Epithelial cell of esophagus (primary cell): ENCODE results near the gene SMYD5.

Experiments used
- DNase-seq: peaks from one replicate; pipeline ENCODE4 v3.0.0; 2010; ENCODE audit warnings: low read depth
- H3K4me3 ChIP-seq: 2 replicates; pipeline ENCODE4 v1.5.1; 2011; ENCODE audit warnings: mild to moderate bottlenecking, low read length, control low read depth
- CTCF ChIP-seq: IDR thresholded peaks from 2 replicates; pipeline ENCODE4 v1.5.1; 2011; ENCODE audit warnings: low read depth, mild to moderate bottlenecking, low read length, control low read depth, inconsistent platforms; ENCODE audit not compliant: insufficient read depth; ENCODE audit errors: missing control alignments

SMYD5 gene

GRCh38 chr2:73175663-73176204 lies 38.3 kb upstream of the SMYD5 start:
- peak; percentile 46 for DNase-seq
- no peak for TF ChIP-seq CTCF
- peak overlapping the region; percentile 25 for H3K4me3 ChIP-seq

GRCh38 chr2:73176205-73176880 lies 37.7 kb upstream of the SMYD5 start:
- no peak for DNase-seq
- H3K4me3 ChIP-seq = peak overlapping the region; percentile 25
- no peak for TF ChIP-seq CTCF

- H3K4me3 ChIP-seq = peak overlapping the region; percentile 61
- peak; percentile 77 for DNase-seq
- TF ChIP-seq CTCF = peak; percentile 70
These were observed 37.0 kb upstream of the SMYD5 start for GRCh38 chr2:73176881-73177644.

- peak overlapping the region; percentile 61 for H3K4me3 ChIP-seq
- no peak for TF ChIP-seq CTCF
- DNase-seq = no peak
These were observed 36.3 kb upstream of the SMYD5 start for GRCh38 chr2:73177645-73178255.

- TF ChIP-seq CTCF = no peak
- H3K4me3 ChIP-seq = no peak overlapping the region
- no peak for DNase-seq
These were observed 28.1 kb upstream of the SMYD5 start for GRCh38 chr2:73185965-73186364.

- TF ChIP-seq CTCF = no peak
- H3K4me3 ChIP-seq = no peak overlapping the region
- DNase-seq = no peak
These were observed 26.5 kb upstream of the SMYD5 start for GRCh38 chr2:73187549-73187948.
